ENCODE results near the gene PABPC3. TPM values are rescaled to one million over a fixed set of nuclear protein-coding genes. Genes with fewer than 3 reads are reported as not detected.

The PABPC3 gene
- polyA plus RNA-seq, result under 1 TPM in 2 of 4 donors, not detected in 2; 0.16 to 0.52 TPM
- long read RNA-seq, donor 1, result 0 reads
- long read RNA-seq, donor 2, result 0 reads
- long read RNA-seq, donor 3, partial matches to known transcripts, result 0 of 2 reads
- long read RNA-seq, donor 3, other reads (novel, unspliced or antisense), result 0 of 2 reads
- long read RNA-seq, donor 4, result 0 reads
- long read RNA-seq, donor 5, partial matches to known transcripts, result 0 of 1 reads
- long read RNA-seq, donor 5, other reads (novel, unspliced or antisense), result 0 of 1 reads
- long read RNA-seq, donor 6, result 0 reads
- long read RNA-seq, donor 7, result 0 reads
- long read RNA-seq, donor 8, result 0 reads
- long read RNA-seq, donor 9, result 0 reads
- long read RNA-seq, donor 10, partial matches to known transcripts, result 0 of 1 reads
- long read RNA-seq, donor 10, other reads (novel, unspliced or antisense), result 0 of 1 reads

- Histone ChIP-seq H3K27me3 (ENCODE audit: control insufficient read depth in 3 of 3, insufficient read depth in 3 of 3, low read length in 3 of 3) (peaks cover 0 to 12% (median 9%) of the 10 kb centered on the region in 3 donors), H3K36me3 (ENCODE audit: control insufficient read depth in 3 of 3, insufficient read depth in 2 of 3, low read depth in 1 of 3, low read length in 3 of 3) (no peaks in the 10 kb centered on the region), H3K4me3 (ENCODE audit: low read depth in 1 of 3, low read length in 3 of 3) (no peak within 1 kb of the TSS), H3K27ac (ENCODE audit: low read depth in 1 of 3, low read length in 2 of 3) (no peak within 1 kb of the TSS), H3K9me3 (ENCODE audit: control insufficient read depth in 2 of 2, insufficient read depth in 1 of 2, low read depth in 1 of 2, low read length in 1 of 2) (peaks cover 0 to 2% of the 10 kb centered on the region in 2 donors), H3K4me1 (ENCODE audit: control insufficient read depth in 3 of 3, insufficient read depth in 2 of 3, low read depth in 1 of 3, low read length in 2 of 3) (no peaks in the 10 kb centered on the region)
- 26 to 48% (median 46%) methylated on average over 50 of the region's 50 CpGs for WGBS, 3 donors
- DNase-seq (no peak), FAIRE-seq (no peak)
These were observed at the start of gene PABPC3 for GRCh38 chr13:25095851-25096453. Gene PABPC3 (plus strand): TSS chr13:25096136. CDS start chr13:25096199, 63 bp downstream.

- Histone ChIP-seq H3K4me3 (ENCODE audit: low read depth in 1 of 3, low read length in 3 of 3) (peak overlapping the region in 1 of 3 donors; percentile 22), H3K4me1 (ENCODE audit: control insufficient read depth in 3 of 3, insufficient read depth in 2 of 3, low read depth in 1 of 3, low read length in 2 of 3) (no peaks in the 10 kb centered on the region), H3K27ac (ENCODE audit: low read depth in 1 of 3, low read length in 2 of 3) (no peak overlapping the region), H3K36me3 (ENCODE audit: control insufficient read depth in 3 of 3, insufficient read depth in 2 of 3, low read depth in 1 of 3, low read length in 3 of 3) (no peaks in the 10 kb centered on the region), H3K27me3 (ENCODE audit: control insufficient read depth in 3 of 3, insufficient read depth in 3 of 3, low read length in 3 of 3) (peaks cover 0 to 27% (median 26%) of the 10 kb centered on the region in 3 donors), H3K9me3 (ENCODE audit: control insufficient read depth in 2 of 2, insufficient read depth in 1 of 2, low read depth in 1 of 2, low read length in 1 of 2) (peaks cover 0 to 2% of the 10 kb centered on the region in 2 donors)
- no peak for FAIRE-seq
- 15 to 23% (median 18%) methylated on average over 24 of the region's 24 CpGs for WGBS, 3 donors
- DNase-seq, result peak in 1 of 2 donors; percentile 3
These were observed 49.5 kb upstream of the PABPC3 start for GRCh38 chr13:25046274-25046984.

- no peaks in the 10 kb centered on the region for H3K4me1 ChIP-seq (ENCODE audit: control insufficient read depth in 3 of 3, insufficient read depth in 2 of 3, low read depth in 1 of 3, low read length in 2 of 3)
- FAIRE-seq, result no peak
- no peak overlapping the region for H3K27ac ChIP-seq (ENCODE audit: low read depth in 1 of 3, low read length in 2 of 3)
- peak in 1 of 2 donors; percentile 12 for DNase-seq
- H3K9me3 ChIP-seq (ENCODE audit: control insufficient read depth in 2 of 2, insufficient read depth in 1 of 2, low read depth in 1 of 2, low read length in 1 of 2), result peaks cover 0 to 2% of the 10 kb centered on the region in 2 donors
- peak overlapping the region in 1 of 3 donors; percentile 22 for H3K4me3 ChIP-seq (ENCODE audit: low read depth in 1 of 3, low read length in 3 of 3)
- peaks cover 0 to 26% (median 25%) of the 10 kb centered on the region in 3 donors for H3K27me3 ChIP-seq (ENCODE audit: control insufficient read depth in 3 of 3, insufficient read depth in 3 of 3, low read length in 3 of 3)
- 2 to 8% (median 6%) methylated on average over 38 to 39 of the region's 39 CpGs for WGBS, 3 donors
- no peaks in the 10 kb centered on the region for H3K36me3 ChIP-seq (ENCODE audit: control insufficient read depth in 3 of 3, insufficient read depth in 2 of 3, low read depth in 1 of 3, low read length in 3 of 3)
These were observed 48.9 kb upstream of the PABPC3 start for GRCh38 chr13:25046985-25047511.

GRCh38 chr13:25051065-25051464, 44.9 kb upstream of the PABPC3 start:
- H3K9me3 ChIP-seq (ENCODE audit: control insufficient read depth in 2 of 2, insufficient read depth in 1 of 2, low read depth in 1 of 2, low read length in 1 of 2), result peaks cover 0 to 2% of the 10 kb centered on the region in 2 donors
- no peaks in the 10 kb centered on the region for H3K4me1 ChIP-seq (ENCODE audit: control insufficient read depth in 3 of 3, insufficient read depth in 2 of 3, low read depth in 1 of 3, low read length in 2 of 3)
- peaks cover 0 to 20% (median 19%) of the 10 kb centered on the region in 3 donors for H3K27me3 ChIP-seq (ENCODE audit: control insufficient read depth in 3 of 3, insufficient read depth in 3 of 3, low read length in 3 of 3)
- H3K36me3 ChIP-seq (ENCODE audit: control insufficient read depth in 3 of 3, insufficient read depth in 2 of 3, low read depth in 1 of 3, low read length in 3 of 3), result no peaks in the 10 kb centered on the region
- 68 to 75% (median 69%) methylated on average over 1 of the region's 1 CpG for WGBS, 3 donors
- no peak for DNase-seq
- FAIRE-seq, result no peak
- no peak overlapping the region for H3K4me3 ChIP-seq (ENCODE audit: low read depth in 1 of 3, low read length in 3 of 3)
- H3K27ac ChIP-seq (ENCODE audit: low read depth in 1 of 3, low read length in 2 of 3), result no peak overlapping the region

- H3K9me3 ChIP-seq (ENCODE audit: control insufficient read depth in 2 of 2, insufficient read depth in 1 of 2, low read depth in 1 of 2, low read length in 1 of 2), result no peaks in the 10 kb centered on the region
- peaks cover 0 to 2% (median 0%) of the 10 kb centered on the region in 3 donors for H3K27me3 ChIP-seq (ENCODE audit: control insufficient read depth in 3 of 3, insufficient read depth in 3 of 3, low read length in 3 of 3)
- 79 to 87% (median 80%) methylated on average over 1 of the region's 1 CpG for WGBS, 3 donors
- no peak for FAIRE-seq
- no peaks in the 10 kb centered on the region for H3K36me3 ChIP-seq (ENCODE audit: control insufficient read depth in 3 of 3, insufficient read depth in 2 of 3, low read depth in 1 of 3, low read length in 3 of 3)
- no peak for DNase-seq
- no peak overlapping the region for H3K4me3 ChIP-seq (ENCODE audit: low read depth in 1 of 3, low read length in 3 of 3)
- no peak overlapping the region for H3K27ac ChIP-seq (ENCODE audit: low read depth in 1 of 3, low read length in 2 of 3)
- no peaks in the 10 kb centered on the region for H3K4me1 ChIP-seq (ENCODE audit: control insufficient read depth in 3 of 3, insufficient read depth in 2 of 3, low read depth in 1 of 3, low read length in 2 of 3)
These were observed 36.8 kb upstream of the PABPC3 start for GRCh38 chr13:25059166-25059565.

GRCh38 chr13:25059958-25060357, 36.0 kb upstream of the PABPC3 start:
- Histone ChIP-seq H3K4me3 (ENCODE audit: low read depth in 1 of 3, low read length in 3 of 3) (no peak overlapping the region), H3K4me1 (ENCODE audit: control insufficient read depth in 3 of 3, insufficient read depth in 2 of 3, low read depth in 1 of 3, low read length in 2 of 3) (no peaks in the 10 kb centered on the region), H3K27me3 (ENCODE audit: control insufficient read depth in 3 of 3, insufficient read depth in 3 of 3, low read length in 3 of 3) (peaks cover 0 to 2% (median 0%) of the 10 kb centered on the region in 3 donors), H3K27ac (ENCODE audit: low read depth in 1 of 3, low read length in 2 of 3) (no peak overlapping the region), H3K36me3 (ENCODE audit: control insufficient read depth in 3 of 3, insufficient read depth in 2 of 3, low read depth in 1 of 3, low read length in 3 of 3) (no peaks in the 10 kb centered on the region), H3K9me3 (ENCODE audit: control insufficient read depth in 2 of 2, insufficient read depth in 1 of 2, low read depth in 1 of 2, low read length in 1 of 2) (no peaks in the 10 kb centered on the region)
- 67 to 72% (median 70%) methylated on average over 7 of the region's 7 CpGs for WGBS, 3 donors
- DNase-seq (no peak), FAIRE-seq (no peak)

- Histone ChIP-seq H3K4me3 (ENCODE audit: low read depth in 1 of 3, low read length in 3 of 3) (no peak overlapping the region), H3K27ac (ENCODE audit: low read depth in 1 of 3, low read length in 2 of 3) (no peak overlapping the region), H3K9me3 (ENCODE audit: control insufficient read depth in 2 of 2, insufficient read depth in 1 of 2, low read depth in 1 of 2, low read length in 1 of 2) (no peaks in the 10 kb centered on the region), H3K27me3 (ENCODE audit: control insufficient read depth in 3 of 3, insufficient read depth in 3 of 3, low read length in 3 of 3) (peaks cover 0 to 2% (median 0%) of the 10 kb centered on the region in 3 donors), H3K36me3 (ENCODE audit: control insufficient read depth in 3 of 3, insufficient read depth in 2 of 3, low read depth in 1 of 3, low read length in 3 of 3) (no peaks in the 10 kb centered on the region), H3K4me1 (ENCODE audit: control insufficient read depth in 3 of 3, insufficient read depth in 2 of 3, low read depth in 1 of 3, low read length in 2 of 3) (no peaks in the 10 kb centered on the region)
- FAIRE-seq (no peak), DNase-seq (no peak)
- WGBS, 3 donors, result 65 to 76% (median 74%) methylated on average over 5 of the region's 5 CpGs
These were observed 33.5 kb upstream of the PABPC3 start for GRCh38 chr13:25062479-25062878.

- H3K27ac ChIP-seq (ENCODE audit: low read depth in 1 of 3, low read length in 2 of 3), result no peak overlapping the region
- FAIRE-seq (no peak), DNase-seq (no peak)
- H3K4me3 ChIP-seq (ENCODE audit: low read depth in 1 of 3, low read length in 3 of 3), result no peak overlapping the region
- H3K9me3 ChIP-seq (ENCODE audit: control insufficient read depth in 2 of 2, insufficient read depth in 1 of 2, low read depth in 1 of 2, low read length in 1 of 2), result no peaks in the 10 kb centered on the region
- no peaks in the 10 kb centered on the region for H3K36me3 ChIP-seq (ENCODE audit: control insufficient read depth in 3 of 3, insufficient read depth in 2 of 3, low read depth in 1 of 3, low read length in 3 of 3)
- H3K27me3 ChIP-seq (ENCODE audit: control insufficient read depth in 3 of 3, insufficient read depth in 3 of 3, low read length in 3 of 3), result peaks cover 0 to 2% (median 0%) of the 10 kb centered on the region in 3 donors
- H3K4me1 ChIP-seq (ENCODE audit: control insufficient read depth in 3 of 3, insufficient read depth in 2 of 3, low read depth in 1 of 3, low read length in 2 of 3), result no peaks in the 10 kb centered on the region
These were observed 31.5 kb upstream of the PABPC3 start for GRCh38 chr13:25064396-25064795.
